Measurements from ENCODE around the gene RBM8A. TPM values are rescaled to one million over a fixed set of nuclear protein-coding genes. Genes with fewer than 3 reads are reported as not detected.

RBM8A gene
- total RNA-seq, 3 donors from 2014 or later (not counting 1 experiment from before 2014, with no cell fraction given): 172 to 204 (median 200) TPM

DNA sequence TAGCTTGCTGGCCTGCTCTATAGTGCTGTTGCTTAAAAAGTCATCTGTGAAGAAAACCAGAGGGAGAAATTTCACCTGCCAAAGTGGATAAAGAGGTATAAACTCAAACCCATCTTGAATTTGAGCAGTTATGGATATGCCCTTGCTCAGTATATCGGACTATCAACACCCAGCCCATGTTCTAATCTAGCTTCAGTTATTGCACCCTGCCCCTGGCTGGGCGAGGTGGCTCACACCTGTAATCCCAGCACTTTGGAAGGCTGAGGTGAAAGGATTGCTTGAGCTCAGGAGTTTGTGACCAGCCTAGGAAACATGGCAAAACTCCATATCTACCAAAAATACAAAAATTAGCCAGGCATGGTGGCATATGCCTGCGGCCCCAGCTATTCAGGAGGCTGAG, 17.2 kb upstream of the RBM8A start:
- Histone ChIP-seq H3K36me3 (ENCODE audit: control insufficient read depth, insufficient read depth, low read length) (peaks cover 20% of the 10 kb centered on the region), H3K4me1 (ENCODE audit: control insufficient read depth, insufficient read depth, low read length) (no peaks in the 10 kb centered on the region), H3K27ac (ENCODE audit: low read length) (no peak overlapping the region), H3K9me3 (ENCODE audit: control insufficient read depth, insufficient read depth, low read length) (no peaks in the 10 kb centered on the region), H3K4me3 (ENCODE audit: low read length) (no peak overlapping the region), H3K27me3 (ENCODE audit: control insufficient read depth, insufficient read depth, low read length) (no peaks in the 10 kb centered on the region)
- H3K36me3 Mint-ChIP-seq: peaks cover 14% of the 10 kb centered on the region
- no peak overlapping the region for H3K27ac Mint-ChIP-seq
- WGBS (ENCODE audit: insufficient coverage): 90% methylated on average over 3 of the region's 3 CpGs
- H3K9me3 Mint-ChIP-seq: no peaks in the 10 kb centered on the region
- H3K4me1 Mint-ChIP-seq: peaks cover 11 to 18% of the 10 kb centered on the region in 2 donors
- no peak overlapping the region for H3K4me3 Mint-ChIP-seq
- no peak for DNase-seq
- TF ChIP-seq, protein P1, sequence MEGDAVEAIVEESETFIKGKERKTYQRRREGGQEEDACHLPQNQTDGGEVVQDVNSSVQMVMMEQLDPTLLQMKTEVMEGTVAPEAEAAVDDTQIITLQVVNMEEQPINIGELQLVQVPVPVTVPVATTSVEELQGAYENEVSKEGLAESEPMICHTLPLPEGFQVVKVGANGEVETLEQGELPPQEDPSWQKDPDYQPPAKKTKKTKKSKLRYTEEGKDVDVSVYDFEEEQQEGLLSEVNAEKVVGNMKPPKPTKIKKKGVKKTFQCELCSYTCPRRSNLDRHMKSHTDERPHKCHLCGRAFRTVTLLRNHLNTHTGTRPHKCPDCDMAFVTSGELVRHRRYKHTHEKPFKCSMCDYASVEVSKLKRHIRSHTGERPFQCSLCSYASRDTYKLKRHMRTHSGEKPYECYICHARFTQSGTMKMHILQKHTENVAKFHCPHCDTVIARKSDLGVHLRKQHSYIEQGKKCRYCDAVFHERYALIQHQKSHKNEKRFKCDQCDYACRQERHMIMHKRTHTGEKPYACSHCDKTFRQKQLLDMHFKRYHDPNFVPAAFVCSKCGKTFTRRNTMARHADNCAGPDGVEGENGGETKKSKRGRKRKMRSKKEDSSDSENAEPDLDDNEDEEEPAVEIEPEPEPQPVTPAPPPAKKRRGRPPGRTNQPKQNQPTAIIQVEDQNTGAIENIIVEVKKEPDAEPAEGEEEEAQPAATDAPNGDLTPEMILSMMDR (IDR thresholded peaks at IDR 0.05): no peak
- intact Hi-C loops (cut with micrococcal nuclease): no loop called here
- ATAC-seq: no peak
- H3K27me3 Mint-ChIP-seq (ENCODE audit: low read depth in 2 of 2): no peaks in the 10 kb centered on the region

DNA sequence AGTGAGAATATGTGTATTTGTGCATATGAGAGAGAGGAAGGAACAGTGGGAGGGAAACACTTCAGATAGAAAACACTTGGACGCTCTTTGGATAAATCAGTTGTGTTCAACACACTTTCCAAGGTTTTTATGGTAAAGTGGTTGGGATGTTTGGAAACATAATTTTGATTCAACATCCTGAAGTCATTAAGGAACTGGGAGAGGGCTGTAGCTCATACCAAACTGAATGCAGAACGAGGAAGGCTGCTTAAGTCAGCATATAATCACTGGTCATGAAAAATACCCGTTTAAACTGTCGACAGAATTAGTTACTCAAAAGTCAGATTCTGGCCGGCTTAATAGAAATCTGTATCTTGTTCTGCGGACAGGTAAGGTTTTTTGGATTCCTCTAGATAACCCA, 15.6 kb upstream of the RBM8A start:
- no peak overlapping the region for H3K27ac Mint-ChIP-seq
- 98% methylated on average over 6 of the region's 6 CpGs for WGBS (ENCODE audit: insufficient coverage)

DNA sequence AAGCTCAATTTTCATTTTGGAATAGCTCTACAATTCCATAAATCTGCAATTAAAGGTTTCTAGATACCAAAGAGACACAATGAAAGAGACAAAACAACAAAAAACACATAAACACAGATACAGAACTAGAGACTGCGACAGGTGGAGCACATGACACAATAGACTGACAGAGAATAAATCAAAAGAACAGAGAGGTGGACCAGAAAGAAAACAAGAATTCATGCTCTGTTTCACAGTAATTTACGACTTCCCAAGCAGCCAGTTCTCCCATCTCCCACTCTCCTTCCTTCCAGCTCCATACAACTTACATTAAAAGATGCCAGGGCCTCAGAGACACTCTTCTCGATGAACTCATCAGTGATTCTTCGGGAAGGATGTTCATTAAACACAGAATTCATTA, 15.1 kb upstream of the RBM8A start:
- Histone ChIP-seq H3K36me3 (ENCODE audit: control insufficient read depth, insufficient read depth, low read length) (peaks cover 20% of the 10 kb centered on the region), H3K4me1 (ENCODE audit: control insufficient read depth, insufficient read depth, low read length) (no peaks in the 10 kb centered on the region), H3K9me3 (ENCODE audit: control insufficient read depth, insufficient read depth, low read length) (no peaks in the 10 kb centered on the region), H3K27ac (ENCODE audit: low read length) (no peak overlapping the region), H3K4me3 (ENCODE audit: low read length) (no peak overlapping the region), H3K27me3 (ENCODE audit: control insufficient read depth, insufficient read depth, low read length) (no peaks in the 10 kb centered on the region)
- 96% methylated on average over 4 of the region's 4 CpGs for WGBS (ENCODE audit: insufficient coverage)
- ATAC-seq: no peak
- H3K4me3 Mint-ChIP-seq: no peak overlapping the region
- H3K27ac Mint-ChIP-seq: no peak overlapping the region
- H3K27me3 Mint-ChIP-seq (ENCODE audit: low read depth in 2 of 2): no peaks in the 10 kb centered on the region
- TF ChIP-seq, protein P1 (IDR thresholded peaks at IDR 0.05): no peak
- H3K4me1 Mint-ChIP-seq: peaks cover 5% of the 10 kb centered on the region in 2 donors
- DNase-seq: no peak
- H3K9me3 Mint-ChIP-seq: no peaks in the 10 kb centered on the region
- H3K36me3 Mint-ChIP-seq: peaks cover 14% of the 10 kb centered on the region
- intact Hi-C loops (cut with micrococcal nuclease): no loop called here

More for the DNA sequence above, 15.6 kb upstream of the RBM8A start:
- TF ChIP-seq, protein P1 (IDR thresholded peaks at IDR 0.05): no peak
- Mint-ChIP-seq H3K36me3 (peaks cover 14% of the 10 kb centered on the region), H3K4me1 (peaks cover 5% of the 10 kb centered on the region in 2 donors), H3K4me3 (no peak overlapping the region), H3K27me3 (ENCODE audit: low read depth in 2 of 2) (no peaks in the 10 kb centered on the region), H3K9me3 (no peaks in the 10 kb centered on the region)
- no peak overlapping the region for H3K27ac ChIP-seq (ENCODE audit: low read length)
- DNase-seq (no peak), ATAC-seq (no peak)
- H3K27me3 ChIP-seq (ENCODE audit: control insufficient read depth, insufficient read depth, low read length): no peaks in the 10 kb centered on the region
- no peaks in the 10 kb centered on the region for H3K4me1 ChIP-seq (ENCODE audit: control insufficient read depth, insufficient read depth, low read length)
- peaks cover 20% of the 10 kb centered on the region for H3K36me3 ChIP-seq (ENCODE audit: control insufficient read depth, insufficient read depth, low read length)
- H3K9me3 ChIP-seq (ENCODE audit: control insufficient read depth, insufficient read depth, low read length): no peaks in the 10 kb centered on the region
- intact Hi-C loops (cut with micrococcal nuclease): no loop called here
- no peak overlapping the region for H3K4me3 ChIP-seq (ENCODE audit: low read length)

DNA sequence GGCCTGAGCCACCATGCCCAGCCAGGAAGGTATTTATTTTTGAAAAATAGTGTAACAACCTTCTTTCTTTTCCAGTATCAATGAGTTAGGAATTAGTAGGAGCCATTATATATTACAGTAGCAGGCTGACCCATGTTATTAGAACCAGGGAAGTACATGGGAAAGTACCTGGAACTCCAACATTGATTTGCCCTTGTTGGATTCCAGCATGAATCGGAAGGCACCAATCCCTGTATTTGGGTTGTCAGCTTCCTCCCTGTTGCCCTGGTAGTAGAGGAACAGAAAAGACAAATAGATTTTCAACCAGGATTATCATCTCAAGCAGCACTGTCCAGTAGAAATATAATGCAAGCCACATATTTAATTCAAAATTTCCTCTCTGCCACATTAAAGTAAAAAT, 10.2 kb upstream of the RBM8A start:
- TF ChIP-seq, protein P1 (IDR thresholded peaks at IDR 0.05): no peak
- Mint-ChIP-seq H3K4me1 (peaks cover 14 to 18% of the 10 kb centered on the region in 2 donors), H3K36me3 (peaks cover 13% of the 10 kb centered on the region)

More for the DNA sequence above, 10.2 kb upstream of the RBM8A start:
- 100% methylated on average over 1 of the region's 1 CpG for WGBS (ENCODE audit: insufficient coverage)
- Histone ChIP-seq H3K4me1 (ENCODE audit: control insufficient read depth, insufficient read depth, low read length) (peaks cover 10% of the 10 kb centered on the region), H3K27me3 (ENCODE audit: control insufficient read depth, insufficient read depth, low read length) (no peaks in the 10 kb centered on the region), H3K27ac (ENCODE audit: low read length) (no peak overlapping the region), H3K9me3 (ENCODE audit: control insufficient read depth, insufficient read depth, low read length) (no peaks in the 10 kb centered on the region), H3K4me3 (ENCODE audit: low read length) (no peak overlapping the region), H3K36me3 (ENCODE audit: control insufficient read depth, insufficient read depth, low read length) (peaks cover 24% of the 10 kb centered on the region)
- no peak for DNase-seq
- H3K27me3 Mint-ChIP-seq (ENCODE audit: low read depth in 2 of 2): no peaks in the 10 kb centered on the region
- no peak overlapping the region for H3K27ac Mint-ChIP-seq
- H3K4me3 Mint-ChIP-seq: no peak overlapping the region
- no peak for ATAC-seq
- intact Hi-C loops (cut with micrococcal nuclease): no loop called here
- no peaks in the 10 kb centered on the region for H3K9me3 Mint-ChIP-seq
